ENCODE data around the gene COL19A1.

COL19A1 gene

GRCh38 chr6:70180183-70180900 is 314.0 kb downstream of the COL19A1 start:
- DNase-seq: no peak

DNA sequence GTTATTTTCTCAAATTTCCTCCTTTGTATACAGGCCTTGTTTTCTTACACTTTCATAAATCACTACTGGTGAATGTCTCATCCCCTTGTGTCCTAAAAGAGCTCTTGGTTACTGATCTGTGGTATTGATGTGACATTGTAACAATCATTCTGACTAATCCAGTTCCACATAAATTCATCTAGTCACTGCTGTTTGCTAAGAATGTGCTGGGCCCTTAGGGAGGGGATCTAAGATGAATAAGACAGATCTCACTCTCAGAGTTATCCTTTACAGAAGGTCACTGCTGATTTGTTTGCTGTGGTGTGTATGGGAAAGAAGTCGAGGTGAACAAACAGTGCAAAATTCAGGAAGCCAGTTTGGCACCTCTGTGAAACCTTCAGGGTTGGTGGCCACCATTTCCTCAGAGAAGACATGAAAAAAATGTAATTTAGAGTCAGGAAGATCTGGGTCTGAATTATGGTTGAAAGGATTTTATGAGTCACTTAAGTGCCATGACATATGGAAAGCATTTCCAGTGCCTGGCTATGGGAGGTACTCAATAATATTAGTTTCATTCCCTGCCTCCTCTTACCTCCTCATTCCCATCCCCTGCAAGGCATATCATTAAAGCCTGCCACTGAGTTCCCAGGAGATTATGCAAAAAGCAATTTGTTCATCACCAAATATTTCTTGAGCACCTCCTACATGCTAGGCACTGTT is 314.7 kb downstream of the COL19A1 start:
- DNase-seq: no peak

GRCh38 chr6:70183538-70183937 is 317.2 kb downstream of the COL19A1 start:
- DNase-seq: peak in 1 of 3 experiments; percentile 11

DNA sequence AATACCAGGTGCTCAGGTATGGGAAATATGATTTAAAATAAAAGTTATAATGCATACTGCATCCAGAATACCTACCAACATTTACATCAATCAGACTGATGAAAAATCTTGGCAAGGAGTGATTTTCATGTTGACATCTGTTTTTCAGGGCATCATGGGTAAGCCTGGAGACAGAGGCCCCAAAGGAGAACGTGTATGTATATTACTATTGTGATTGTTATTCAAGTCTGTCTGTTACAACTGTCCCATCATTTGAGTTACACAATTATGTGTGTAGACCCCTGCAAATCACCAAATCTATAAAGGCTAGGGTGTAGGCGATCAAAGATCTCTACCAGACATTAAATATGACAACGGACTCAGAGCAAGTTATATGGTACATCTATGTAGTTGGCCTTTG is 318.4 kb downstream of the COL19A1 start:
- DNase-seq: no peak

- no peak for DNase-seq
These were observed 320.1 kb downstream of the COL19A1 start for GRCh38 chr6:70186461-70186860.

DNA sequence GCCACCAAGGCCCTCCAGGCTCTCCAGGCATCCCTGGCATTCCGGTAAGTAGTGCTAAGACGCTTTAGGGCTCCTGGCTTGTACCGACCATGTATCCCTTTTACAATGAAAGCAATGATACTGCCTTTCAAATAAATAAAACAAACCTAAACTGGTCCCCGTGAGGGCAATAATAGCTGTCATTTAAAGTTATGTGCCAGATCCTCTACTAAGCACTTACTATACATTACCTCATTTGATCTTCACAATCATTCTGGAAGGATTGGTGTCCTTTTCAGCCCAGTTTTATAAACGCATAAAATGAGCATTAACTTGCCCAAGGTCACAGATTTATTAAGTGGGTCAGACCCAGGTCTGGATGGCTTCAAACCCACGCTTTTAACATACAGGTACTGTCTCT is 321.8 kb downstream of the COL19A1 start:
- DNase-seq: no peak

DNA sequence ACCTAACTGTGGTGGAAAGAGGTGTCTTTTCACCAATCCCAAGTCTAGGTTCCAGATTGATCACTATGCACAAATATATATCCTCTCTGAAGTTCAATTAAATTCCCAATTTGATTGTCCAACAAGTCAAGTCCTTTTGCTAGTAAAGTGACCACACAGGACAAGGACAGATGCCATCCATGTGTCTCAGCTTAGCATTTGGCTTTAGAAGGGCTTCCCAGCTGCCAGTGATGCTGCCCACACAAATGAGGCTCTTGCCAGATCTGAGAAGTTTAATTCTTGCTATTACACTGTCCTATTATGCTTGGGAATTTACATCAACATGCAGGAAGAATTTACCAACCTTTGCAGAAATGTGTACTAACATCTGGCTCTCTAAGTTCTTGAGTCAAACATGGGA is 328.1 kb downstream of the COL19A1 start:
- no peak for DNase-seq

GRCh38 chr6:70196531-70196930 is 330.2 kb downstream of the COL19A1 start:
- DNase-seq: peak in 1 of 3 experiments; percentile 41

- DNase-seq: no peak
These were observed 332.4 kb downstream of the COL19A1 start for GRCh38 chr6:70198785-70199184.

- DNase-seq: no peak
These were observed 342.0 kb downstream of the COL19A1 start for GRCh38 chr6:70208235-70208790.

DNA sequence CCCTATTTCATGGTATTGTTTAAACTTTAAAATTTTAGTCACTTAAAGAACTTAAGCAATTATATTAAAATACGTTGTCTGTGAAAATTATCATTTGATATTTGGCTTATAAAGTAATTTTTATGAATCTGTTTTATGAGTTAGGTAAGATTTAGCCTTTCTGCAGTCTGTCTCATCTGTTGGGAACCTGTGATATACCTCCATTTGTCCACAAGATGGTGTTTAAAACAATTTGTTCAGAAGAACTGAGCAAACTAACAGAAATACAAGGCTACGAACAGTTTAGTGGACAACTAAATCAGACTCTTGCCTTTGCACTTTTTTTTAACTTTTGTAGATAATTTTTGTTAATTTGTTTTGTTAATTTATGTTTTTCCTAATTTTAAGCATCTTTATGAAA is 344.1 kb downstream of the COL19A1 start:
- peak in 1 of 3 experiments; percentile 9 for DNase-seq

- DNase-seq: no peak
These were observed 349.2 kb downstream of the COL19A1 start for GRCh38 chr6:70215460-70216108.

DNA sequence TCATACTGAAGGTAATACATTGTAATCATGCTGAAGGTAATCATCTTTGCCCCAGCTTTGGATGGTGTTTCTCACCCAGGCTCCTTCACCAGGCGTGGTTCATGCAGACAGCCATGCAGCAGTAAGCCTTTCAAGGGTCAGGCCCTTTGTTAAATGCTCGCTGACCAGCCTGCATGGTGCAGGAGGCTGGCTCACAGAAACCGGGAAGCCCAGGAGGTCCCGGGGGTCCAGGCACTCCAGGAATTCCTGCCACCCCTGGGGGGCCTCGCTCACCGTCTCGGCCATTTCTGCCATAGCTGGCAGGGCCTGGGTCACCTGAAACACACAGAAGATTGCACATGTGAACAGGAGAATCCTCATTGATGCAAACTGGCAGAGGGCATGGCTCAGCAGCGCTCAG is 350.4 kb downstream of the COL19A1 start:
- no peak for DNase-seq

GRCh38 chr6:70219943-70220613 is 353.7 kb downstream of the COL19A1 start:
- no peak for DNase-seq

GRCh38 chr6:70221025-70221714 is 354.8 kb downstream of the COL19A1 start:
- peak in 2 of 3 experiments; percentile 25 to 68 for DNase-seq

DNA sequence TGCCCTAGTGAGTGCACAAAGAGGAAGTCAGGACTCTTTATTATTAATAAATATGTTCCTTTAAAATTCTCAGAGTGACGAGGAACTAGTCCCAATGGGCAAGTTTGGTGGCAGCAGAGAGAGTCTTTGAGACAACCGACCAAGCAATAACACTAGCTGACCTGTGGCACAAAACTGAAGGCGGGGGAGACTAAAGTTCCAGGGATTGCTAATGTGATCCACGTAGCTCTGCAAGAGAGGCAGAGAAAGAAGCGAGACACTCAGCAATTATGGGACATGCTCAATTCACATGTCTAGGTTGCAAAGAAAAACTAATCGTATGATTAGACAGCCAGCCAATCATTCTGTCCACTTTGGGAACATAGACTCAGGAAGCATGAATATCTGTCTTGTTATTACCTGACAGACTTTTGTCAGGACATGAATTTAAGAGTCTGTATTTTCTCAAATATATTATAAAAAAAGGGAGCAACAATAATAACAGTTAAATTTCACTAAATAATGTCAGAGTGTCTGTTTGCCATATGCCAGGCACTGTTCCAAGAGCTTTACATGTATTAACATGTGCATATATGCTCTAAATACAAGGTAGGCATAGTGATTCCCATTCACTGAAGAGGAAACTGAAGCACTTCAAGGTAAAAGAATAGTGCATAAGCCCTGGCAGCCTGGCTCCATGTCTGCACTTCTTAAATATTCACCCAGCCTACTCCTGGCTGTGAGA is 355.5 kb downstream of the COL19A1 start:
- peak in 1 of 3 experiments; percentile 42 for DNase-seq

DNA sequence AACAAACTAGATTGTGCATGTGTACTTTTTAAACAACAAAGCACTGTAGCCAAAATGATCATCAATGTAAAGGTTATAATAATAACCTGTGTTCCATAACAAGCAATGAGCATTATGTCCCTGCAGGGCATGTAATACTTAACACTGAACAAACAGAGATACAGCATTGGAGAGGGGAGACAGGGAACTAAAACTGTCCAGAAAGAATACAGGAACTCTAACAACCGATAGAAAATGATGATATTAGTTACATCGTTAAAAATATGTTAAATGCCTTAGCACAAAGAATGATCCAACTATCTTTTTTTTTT is 356.0 kb downstream of the COL19A1 start:
- peak in 2 of 3 experiments; percentile 9 to 72 for DNase-seq

DNA sequence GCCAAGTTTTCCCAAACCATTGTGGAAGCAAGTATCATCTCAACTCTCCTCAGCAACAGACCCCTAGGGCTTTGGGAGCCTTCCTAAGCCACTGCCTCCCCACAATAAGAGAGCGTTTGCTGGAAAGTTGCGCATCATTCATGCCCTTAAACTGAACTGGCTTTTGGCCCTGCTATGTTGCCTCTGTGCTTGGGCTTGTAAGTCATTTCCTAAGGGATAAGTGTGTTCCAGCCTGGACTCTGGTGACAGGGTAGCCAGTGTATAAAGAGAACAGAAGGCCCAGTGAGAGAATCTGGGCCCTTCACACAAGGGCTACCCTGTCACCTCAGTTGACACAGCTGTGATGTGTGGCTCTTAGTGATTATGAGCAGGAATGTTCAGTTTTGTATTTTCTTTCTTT is 358.7 kb downstream of the COL19A1 start:
- DNase-seq: no peak

- DNase-seq: no peak
These were observed 365.0 kb downstream of the COL19A1 start for GRCh38 chr6:70231311-70231710.

- peak in 1 of 3 experiments; percentile 1 for DNase-seq
These were observed 368.3 kb downstream of the COL19A1 start for GRCh38 chr6:70234561-70235236.

DNA sequence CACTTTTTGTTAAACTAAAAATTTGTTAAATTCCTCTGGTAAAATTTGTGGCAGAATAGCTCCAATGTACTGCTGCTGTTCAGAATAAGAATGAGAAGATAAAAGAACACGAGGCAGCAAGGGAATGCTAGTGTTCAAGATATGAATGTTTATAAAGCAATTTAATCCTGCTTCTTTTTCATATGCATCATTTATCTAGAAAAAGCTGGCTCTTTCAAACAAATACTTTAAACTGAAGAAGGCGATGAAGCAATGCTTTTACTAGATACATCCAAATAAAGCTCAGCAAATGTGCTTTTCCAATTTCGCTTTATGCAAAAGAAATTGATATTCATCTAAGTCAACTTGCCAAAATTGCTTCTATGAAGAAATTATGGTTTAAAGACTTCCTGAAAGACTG is 370.0 kb downstream of the COL19A1 start:
- DNase-seq: no peak
